HepG2 (cell line): ENCODE results near the gene ARFGAP1. TPM values are rescaled to one million over a fixed set of nuclear protein-coding genes. Genes with fewer than 3 reads are reported as not detected.

ENCODE experiments used
- CBX1 ChIP-seq: IDR thresholded peaks from one replicate; pipeline ENCODE4 v1.6.1; 2016; ENCODE audit warnings: antibody characterized with exemption, low read depth
- CC2D1A ChIP-seq: sonication (generic); formaldehyde crosslinking; IDR thresholded peaks from 2 replicates; pipeline ENCODE4 v1.8.1; 2023; ENCODE audit warnings: mild to moderate bottlenecking, missing genetic modification reagents
- DNMT3B ChIP-seq: conservative IDR thresholded peaks from 2 replicates; pipeline ENCODE4 v1.6.1; 2016; ENCODE audit warnings: missing biosample characterization, control low read depth
- FOXA3 ChIP-seq: IDR thresholded peaks from 2 replicates; pipeline ENCODE4 v1.6.1; 2016; ENCODE audit warnings: missing genetic modification reagents, missing compliant biosample characterization
- HNF4G ChIP-seq, 2 experiments: sonication (generic) in 1 of 2; formaldehyde crosslinking in 1 of 2; IDR thresholded peaks; 2 replicates each; pipeline versions ENCODE4 v1.4.0 to v1.6.1; 2011 to 2020; ENCODE audit warnings: borderline replicate concordance in 2 of 2, low read depth in 2 of 2, mild to moderate bottlenecking in 2 of 2, low read length in 1 of 2, missing genetic modification reagents in 1 of 2, moderate library complexity in 1 of 2
- KDM5A ChIP-seq: fragments of 200-600 bp; sonication (generic); IDR thresholded peaks from 2 replicates; pipeline ENCODE4 v1.7.0; 2018; ENCODE audit warnings: antibody characterized with exemption, mild to moderate bottlenecking, low read length, borderline replicate concordance
- MIER2 ChIP-seq: IDR thresholded peaks from 2 replicates; pipeline ENCODE4 v1.6.1; 2016; ENCODE audit warnings: missing biosample characterization, missing genetic modification reagents
- NR2F2 ChIP-seq: IDR thresholded peaks from 2 replicates; pipeline ENCODE4 v1.6.1; 2012; ENCODE audit warnings: low read depth, inconsistent platforms, borderline replicate concordance
- SIN3A ChIP-seq: IDR thresholded peaks from 2 replicates; pipeline ENCODE4 v1.6.1; 2011; ENCODE audit warnings: low read depth, mild to moderate bottlenecking, control low read depth, low read length, borderline replicate concordance
- SOX5 ChIP-seq: IDR thresholded peaks from 2 replicates; pipeline ENCODE4 v1.6.1; 2016; ENCODE audit warnings: borderline replicate concordance
- WIZ ChIP-seq: sonication (generic); formaldehyde crosslinking; IDR thresholded peaks from 2 replicates; pipeline ENCODE4 v1.5.1; 2020; ENCODE audit warnings: mild to moderate bottlenecking, missing genetic modification reagents
- ZMYM3 ChIP-seq: sonication (generic); formaldehyde crosslinking; IDR thresholded peaks from 2 replicates; pipeline ENCODE4 v1.5.1; 2020; ENCODE audit warnings: mild to moderate bottlenecking, missing genetic modification reagents
- ZNF484 ChIP-seq: sonication (generic); formaldehyde crosslinking; IDR thresholded peaks from 2 replicates; pipeline ENCODE4 v1.5.1; 2020; ENCODE audit warnings: mild to moderate bottlenecking, low read depth, missing genetic modification reagents, borderline replicate concordance
- ZNF546 ChIP-seq: sonication (generic); formaldehyde crosslinking; conservative IDR thresholded peaks from 2 replicates; pipeline ENCODE4 v1.8.1; 2023; ENCODE audit warnings: mild to moderate bottlenecking, missing genetic modification reagents
- ZNF674 ChIP-seq: sonication (generic); formaldehyde crosslinking; IDR thresholded peaks from 2 replicates; pipeline ENCODE4 v1.5.0; 2020; ENCODE audit warnings: low read depth, mild to moderate bottlenecking, missing genetic modification reagents
- polyA plus RNA-seq, 8 experiments: library from polyadenylated mRNA; depleted of rRNA in 3 of 8; stranded (reverse) in 7 of 8; unstranded in 1 of 8; fragments of >200 nt; fragmentation: Illumina TruSeq in 4 of 8; extraction: Trizol in 4 of 8; gene quantifications; 2 replicates each; pipeline versions ENCODE4 v1.2.1 to v1.2.3, GENCODE V29; 2011 to 2016; ENCODE audit warnings: low read depth in 4 of 8, missing spikeins in 1 of 8, mixed read lengths in 1 of 8; ENCODE audit not compliant: insufficient read depth in 1 of 8
- total RNA-seq, 5 experiments: library from RNA; depleted of rRNA; stranded (reverse); fragments of >200 nt; fragmentation: Illumina TruSeq; extraction: Trizol; gene quantifications; 2 replicates each; pipeline ENCODE4 v1.2.3, GENCODE V29; 2016; ENCODE audit warnings: low read depth in 1 of 5
- TF ChIP-seq, protein P1 (sequence below), 2 experiments: sonication (generic) in 1 of 2; formaldehyde crosslinking in 1 of 2; IDR thresholded peaks; 2 replicates each; pipeline versions ENCODE4 v1.5.1 to v1.6.1; 2011 to 2020; ENCODE audit warnings: borderline replicate concordance in 1 of 2, low read depth in 1 of 2, low read length in 1 of 2, mild to moderate bottlenecking in 1 of 2, missing genetic modification reagents in 1 of 2, moderate library complexity in 1 of 2
- TF ChIP-seq, protein P2 (sequence below): sonication (generic); formaldehyde crosslinking; IDR thresholded peaks from 2 replicates; pipeline ENCODE4 v1.4.0; 2020; ENCODE audit warnings: low read depth, missing genetic modification reagents
- TF ChIP-seq, protein P3 (sequence below): sonication (generic); formaldehyde crosslinking; IDR thresholded peaks from 2 replicates; pipeline ENCODE4 v1.9.0; 2021; ENCODE audit warnings: mild to moderate bottlenecking, missing genetic modification reagents

The ARFGAP1 gene
- total and polyA plus RNA-seq, 2 of the 13 experiments (the other 11 are each of a cell fraction or from before 2014, with no cell fraction given): 132 TPM

DNA sequence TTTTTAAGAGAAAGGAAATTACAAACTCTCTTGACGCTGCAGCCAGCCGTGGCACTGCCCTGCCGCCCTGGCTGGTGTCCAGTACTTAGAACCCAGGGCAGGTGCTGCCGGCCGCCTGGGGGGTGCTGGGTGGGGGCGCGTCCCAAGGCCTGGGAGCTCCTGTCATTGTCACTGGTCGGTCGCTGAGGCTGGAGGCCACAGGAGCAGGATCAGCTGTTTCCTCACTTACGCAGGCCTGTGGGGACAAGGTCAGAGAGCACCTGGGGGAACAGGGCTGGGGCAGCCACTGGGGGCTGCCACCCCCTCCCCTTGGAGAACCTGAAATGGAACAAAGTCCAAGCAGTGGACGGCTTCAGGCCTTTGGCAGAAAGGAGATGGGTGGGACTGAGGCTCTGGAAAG, 31.3 kb upstream of the ARFGAP1 start (continued):
- TF ChIP-seq, protein P1, sequence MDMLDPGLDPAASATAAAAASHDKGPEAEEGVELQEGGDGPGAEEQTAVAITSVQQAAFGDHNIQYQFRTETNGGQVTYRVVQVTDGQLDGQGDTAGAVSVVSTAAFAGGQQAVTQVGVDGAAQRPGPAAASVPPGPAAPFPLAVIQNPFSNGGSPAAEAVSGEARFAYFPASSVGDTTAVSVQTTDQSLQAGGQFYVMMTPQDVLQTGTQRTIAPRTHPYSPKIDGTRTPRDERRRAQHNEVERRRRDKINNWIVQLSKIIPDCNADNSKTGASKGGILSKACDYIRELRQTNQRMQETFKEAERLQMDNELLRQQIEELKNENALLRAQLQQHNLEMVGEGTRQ (IDR thresholded peaks at IDR 0.05; ENCODE audit: low read depth, low read length): no peak
- TF ChIP-seq, protein P1 (CRISPR knock-in tag; IDR thresholded peaks at IDR 0.05; ENCODE audit: borderline replicate concordance): no peak
- TF ChIP-seq ZMYM3 (CRISPR knock-in tag) (no peak), HNF4G (IDR thresholded peaks at IDR 0.05; ENCODE audit: borderline replicate concordance, low read depth, low read length) (peak; percentile 45; the same call in 1 of the 2 replicates), HNF4G (CRISPR knock-in tag; IDR thresholded peaks at IDR 0.05; ENCODE audit: borderline replicate concordance, low read depth) (peak; percentile 85), SIN3A (no peak), DNMT3B (CRISPR knock-in tag) (no peak), MIER2 (CRISPR knock-in tag) (no peak), KDM5A (no peak), CC2D1A (CRISPR knock-in tag) (no peak), ZNF674 (CRISPR knock-in tag) (no peak), WIZ (CRISPR knock-in tag) (no peak), FOXA3 (no peak), NR2F2 (no peak), ZNF546 (CRISPR knock-in tag) (0 out of 2 replicates have a peak, but pooled peaks have one; percentile 53), SOX5 (CRISPR knock-in tag) (0 out of 2 replicates have a peak, but pooled peaks have one; percentile 17), ZNF484 (CRISPR knock-in tag) (no peak), CBX1 (no peak)
- TF ChIP-seq, protein P2, sequence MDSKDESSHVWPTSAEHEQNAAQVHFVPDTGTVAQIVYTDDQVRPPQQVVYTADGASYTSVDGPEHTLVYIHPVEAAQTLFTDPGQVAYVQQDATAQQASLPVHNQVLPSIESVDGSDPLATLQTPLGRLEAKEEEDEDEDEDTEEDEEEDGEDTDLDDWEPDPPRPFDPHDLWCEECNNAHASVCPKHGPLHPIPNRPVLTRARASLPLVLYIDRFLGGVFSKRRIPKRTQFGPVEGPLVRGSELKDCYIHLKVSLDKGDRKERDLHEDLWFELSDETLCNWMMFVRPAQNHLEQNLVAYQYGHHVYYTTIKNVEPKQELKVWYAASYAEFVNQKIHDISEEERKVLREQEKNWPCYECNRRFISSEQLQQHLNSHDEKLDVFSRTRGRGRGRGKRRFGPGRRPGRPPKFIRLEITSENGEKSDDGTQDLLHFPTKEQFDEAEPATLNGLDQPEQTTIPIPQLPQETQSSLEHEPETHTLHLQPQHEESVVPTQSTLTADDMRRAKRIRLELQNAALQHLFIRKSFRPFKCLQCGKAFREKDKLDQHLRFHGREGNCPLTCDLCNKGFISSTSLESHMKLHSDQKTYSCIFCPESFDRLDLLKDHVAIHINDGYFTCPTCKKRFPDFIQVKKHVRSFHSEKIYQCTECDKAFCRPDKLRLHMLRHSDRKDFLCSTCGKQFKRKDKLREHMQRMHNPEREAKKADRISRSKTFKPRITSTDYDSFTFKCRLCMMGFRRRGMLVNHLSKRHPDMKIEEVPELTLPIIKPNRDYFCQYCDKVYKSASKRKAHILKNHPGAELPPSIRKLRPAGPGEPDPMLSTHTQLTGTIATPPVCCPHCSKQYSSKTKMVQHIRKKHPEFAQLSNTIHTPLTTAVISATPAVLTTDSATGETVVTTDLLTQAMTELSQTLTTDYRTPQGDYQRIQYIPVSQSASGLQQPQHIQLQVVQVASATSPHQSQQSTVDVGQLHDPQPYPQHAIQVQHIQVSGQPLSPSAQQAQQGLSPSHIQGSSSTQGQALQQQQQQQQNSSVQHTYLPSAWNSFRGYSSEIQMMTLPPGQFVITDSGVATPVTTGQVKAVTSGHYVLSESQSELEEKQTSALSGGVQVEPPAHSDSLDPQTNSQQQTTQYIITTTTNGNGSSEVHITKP: no peak
- TF ChIP-seq, protein P3, sequence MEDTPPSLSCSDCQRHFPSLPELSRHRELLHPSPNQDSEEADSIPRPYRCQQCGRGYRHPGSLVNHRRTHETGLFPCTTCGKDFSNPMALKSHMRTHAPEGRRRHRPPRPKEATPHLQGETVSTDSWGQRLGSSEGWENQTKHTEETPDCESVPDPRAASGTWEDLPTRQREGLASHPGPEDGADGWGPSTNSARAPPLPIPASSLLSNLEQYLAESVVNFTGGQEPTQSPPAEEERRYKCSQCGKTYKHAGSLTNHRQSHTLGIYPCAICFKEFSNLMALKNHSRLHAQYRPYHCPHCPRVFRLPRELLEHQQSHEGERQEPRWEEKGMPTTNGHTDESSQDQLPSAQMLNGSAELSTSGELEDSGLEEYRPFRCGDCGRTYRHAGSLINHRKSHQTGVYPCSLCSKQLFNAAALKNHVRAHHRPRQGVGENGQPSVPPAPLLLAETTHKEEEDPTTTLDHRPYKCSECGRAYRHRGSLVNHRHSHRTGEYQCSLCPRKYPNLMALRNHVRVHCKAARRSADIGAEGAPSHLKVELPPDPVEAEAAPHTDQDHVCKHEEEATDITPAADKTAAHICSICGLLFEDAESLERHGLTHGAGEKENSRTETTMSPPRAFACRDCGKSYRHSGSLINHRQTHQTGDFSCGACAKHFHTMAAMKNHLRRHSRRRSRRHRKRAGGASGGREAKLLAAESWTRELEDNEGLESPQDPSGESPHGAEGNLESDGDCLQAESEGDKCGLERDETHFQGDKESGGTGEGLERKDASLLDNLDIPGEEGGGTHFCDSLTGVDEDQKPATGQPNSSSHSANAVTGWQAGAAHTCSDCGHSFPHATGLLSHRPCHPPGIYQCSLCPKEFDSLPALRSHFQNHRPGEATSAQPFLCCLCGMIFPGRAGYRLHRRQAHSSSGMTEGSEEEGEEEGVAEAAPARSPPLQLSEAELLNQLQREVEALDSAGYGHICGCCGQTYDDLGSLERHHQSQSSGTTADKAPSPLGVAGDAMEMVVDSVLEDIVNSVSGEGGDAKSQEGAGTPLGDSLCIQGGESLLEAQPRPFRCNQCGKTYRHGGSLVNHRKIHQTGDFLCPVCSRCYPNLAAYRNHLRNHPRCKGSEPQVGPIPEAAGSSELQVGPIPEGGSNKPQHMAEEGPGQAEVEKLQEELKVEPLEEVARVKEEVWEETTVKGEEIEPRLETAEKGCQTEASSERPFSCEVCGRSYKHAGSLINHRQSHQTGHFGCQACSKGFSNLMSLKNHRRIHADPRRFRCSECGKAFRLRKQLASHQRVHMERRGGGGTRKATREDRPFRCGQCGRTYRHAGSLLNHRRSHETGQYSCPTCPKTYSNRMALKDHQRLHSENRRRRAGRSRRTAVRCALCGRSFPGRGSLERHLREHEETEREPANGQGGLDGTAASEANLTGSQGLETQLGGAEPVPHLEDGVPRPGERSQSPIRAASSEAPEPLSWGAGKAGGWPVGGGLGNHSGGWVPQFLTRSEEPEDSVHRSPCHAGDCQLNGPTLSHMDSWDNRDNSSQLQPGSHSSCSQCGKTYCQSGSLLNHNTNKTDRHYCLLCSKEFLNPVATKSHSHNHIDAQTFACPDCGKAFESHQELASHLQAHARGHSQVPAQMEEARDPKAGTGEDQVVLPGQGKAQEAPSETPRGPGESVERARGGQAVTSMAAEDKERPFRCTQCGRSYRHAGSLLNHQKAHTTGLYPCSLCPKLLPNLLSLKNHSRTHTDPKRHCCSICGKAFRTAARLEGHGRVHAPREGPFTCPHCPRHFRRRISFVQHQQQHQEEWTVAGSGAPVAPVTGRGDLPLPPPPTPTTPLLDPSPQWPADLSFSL (CRISPR knock-in tag): no peak
